22Rv1 (cell line): ENCODE results near the gene KIRREL3.
A peak's percentile ranks its signal among the peaks of the same experiment; 100 is the strongest.

Experiments
- ZFX ChIP-seq: fragments of 450-650 bp; IDR thresholded peaks from 2 replicates; pipeline ENCODE4 v1.6.1; 2017; ENCODE audit warnings: antibody characterized with exemption, borderline replicate concordance
- TF ChIP-seq, protein P1 (sequence below): fragments of 450-650 bp; IDR thresholded peaks from 2 replicates; pipeline ENCODE4 v1.5.1; 2017; ENCODE audit warnings: mild to moderate bottlenecking

DNA sequence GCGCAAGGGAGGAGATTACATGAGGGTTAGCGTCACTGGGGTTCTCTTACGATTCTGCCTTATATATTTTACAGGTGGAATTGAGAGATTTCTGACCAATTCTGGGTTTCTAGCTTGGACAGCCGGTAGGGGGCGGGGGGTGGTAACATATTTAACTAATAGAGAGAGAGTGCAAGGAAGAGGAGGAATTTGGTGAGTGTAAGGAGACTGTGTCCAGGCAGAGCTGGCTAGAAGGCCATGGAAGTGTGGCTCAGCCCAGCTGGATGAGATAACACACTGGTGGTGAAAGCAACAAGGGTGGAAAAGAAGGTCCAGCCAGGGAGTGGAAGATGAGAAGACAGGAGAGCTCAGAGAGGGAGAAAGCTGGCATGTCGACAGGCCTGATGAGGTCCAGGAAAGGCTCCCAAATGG, 588.6 kb downstream of the KIRREL3 start:
- TF ChIP-seq, protein P1, sequence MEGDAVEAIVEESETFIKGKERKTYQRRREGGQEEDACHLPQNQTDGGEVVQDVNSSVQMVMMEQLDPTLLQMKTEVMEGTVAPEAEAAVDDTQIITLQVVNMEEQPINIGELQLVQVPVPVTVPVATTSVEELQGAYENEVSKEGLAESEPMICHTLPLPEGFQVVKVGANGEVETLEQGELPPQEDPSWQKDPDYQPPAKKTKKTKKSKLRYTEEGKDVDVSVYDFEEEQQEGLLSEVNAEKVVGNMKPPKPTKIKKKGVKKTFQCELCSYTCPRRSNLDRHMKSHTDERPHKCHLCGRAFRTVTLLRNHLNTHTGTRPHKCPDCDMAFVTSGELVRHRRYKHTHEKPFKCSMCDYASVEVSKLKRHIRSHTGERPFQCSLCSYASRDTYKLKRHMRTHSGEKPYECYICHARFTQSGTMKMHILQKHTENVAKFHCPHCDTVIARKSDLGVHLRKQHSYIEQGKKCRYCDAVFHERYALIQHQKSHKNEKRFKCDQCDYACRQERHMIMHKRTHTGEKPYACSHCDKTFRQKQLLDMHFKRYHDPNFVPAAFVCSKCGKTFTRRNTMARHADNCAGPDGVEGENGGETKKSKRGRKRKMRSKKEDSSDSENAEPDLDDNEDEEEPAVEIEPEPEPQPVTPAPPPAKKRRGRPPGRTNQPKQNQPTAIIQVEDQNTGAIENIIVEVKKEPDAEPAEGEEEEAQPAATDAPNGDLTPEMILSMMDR = peak; percentile 41
- no peak for TF ChIP-seq ZFX
